T-helper 17 cell (primary cell): ENCODE measurements around the gene PTCD2. TPM values are rescaled to one million over a fixed set of nuclear protein-coding genes. Genes with fewer than 3 reads are reported as not detected.

Experiments
- ATAC-seq: fragments of 150-1000 bp; cut with Tn5 transposase; 2 replicates; pipeline ENCODE4 v1.10.0; 2021; ENCODE audit warnings: mild to moderate bottlenecking, moderate library complexity
- DNase-seq, 3 donors: peaks; one replicate each; pipeline versions ENCODE4 v3.0.0 to v3.0.0-alpha.2; 2020 to 2021
- H3K9me3 ChIP-seq: one replicate; pipeline ENCODE4 v1.7.0; 2013; ENCODE audit warnings: low read length, mild to moderate bottlenecking; ENCODE audit not compliant: control insufficient read depth, poor library complexity, severe bottlenecking
- H3K27ac Mint-ChIP-seq: one replicate; pipeline ENCODE4 v1.8.0; 2022; ENCODE audit warnings: mild to moderate bottlenecking, moderate library complexity, mixed read lengths
- H3K27me3 Mint-ChIP-seq: one replicate; pipeline ENCODE4 v1.8.0; 2022; ENCODE audit warnings: mixed read lengths
- H3K36me3 Mint-ChIP-seq: one replicate; pipeline ENCODE4 v1.8.0; 2022; ENCODE audit warnings: low read depth, mixed read lengths
- H3K4me1 Mint-ChIP-seq: one replicate; pipeline ENCODE4 v1.8.0; 2022; ENCODE audit warnings: mild to moderate bottlenecking, mixed read lengths
- H3K4me3 Mint-ChIP-seq: one replicate; pipeline ENCODE4 v1.8.0; 2022; ENCODE audit warnings: mild to moderate bottlenecking, moderate library complexity, mixed read lengths
- total RNA-seq, 4 donors: library from RNA in 2 of 4; stranded (reverse) in 2 of 4; gene quantifications; one replicate each; pipeline ENCODE4 v1.2.3 and lab custom pipeline; 2022 to 2026

PTCD2 gene
- total RNA-seq: 1 to 10 TPM; 4.0 to 5.9 TPM
- total RNA-seq (lab: John Stamatoyannopoulos, UW): 12.2 to 12.5 reads per million in 2 donors

- ATAC-seq (peak; percentile 99), DNase-seq (peak; percentile 86 to 91 (median 88))
- H3K27me3 Mint-ChIP-seq: no peaks in the 10 kb centered on the region
- peak within 1 kb of the TSS; percentile 96 for H3K4me3 Mint-ChIP-seq
- H3K27ac Mint-ChIP-seq: peak within 1 kb of the TSS; percentile 94
- no peaks in the 10 kb centered on the region for H3K9me3 ChIP-seq
- peaks cover 17% of the 10 kb centered on the region for H3K36me3 Mint-ChIP-seq
- H3K4me1 Mint-ChIP-seq: peaks cover 21% of the 10 kb centered on the region
Measured at GRCh38 chr5:72319976-72320752, at the start of gene PTCD2, which contains the start of gene MRPS27. PTCD2 (plus strand) TSS chr5:72320373; CDS start chr5:72320383, 10 bp downstream. MRPS27 (minus strand) TSS chr5:72320240; CDS start chr5:72320221, 19 bp downstream.

GRCh38 chr5:72271702-72272101 lies 48.5 kb upstream of the PTCD2 start:
- H3K36me3 Mint-ChIP-seq: peaks cover 3% of the 10 kb centered on the region
- DNase-seq: no peak
- no peaks in the 10 kb centered on the region for H3K27me3 Mint-ChIP-seq
- peaks cover 10% of the 10 kb centered on the region for H3K4me1 Mint-ChIP-seq
- H3K4me3 Mint-ChIP-seq: no peak overlapping the region
- H3K27ac Mint-ChIP-seq: no peak overlapping the region
- ATAC-seq: no peak
- no peaks in the 10 kb centered on the region for H3K9me3 ChIP-seq

- ATAC-seq: no peak
- H3K27me3 Mint-ChIP-seq: no peaks in the 10 kb centered on the region
- no peaks in the 10 kb centered on the region for H3K9me3 ChIP-seq
- H3K27ac Mint-ChIP-seq: no peak overlapping the region
- H3K4me1 Mint-ChIP-seq: peaks cover 12% of the 10 kb centered on the region
- no peak for DNase-seq
- no peak overlapping the region for H3K4me3 Mint-ChIP-seq
- H3K36me3 Mint-ChIP-seq: peaks cover 7% of the 10 kb centered on the region
Measured at GRCh38 chr5:72272398-72272797, 47.8 kb upstream of the PTCD2 start.

GRCh38 chr5:72273547-72273946 lies 46.6 kb upstream of the PTCD2 start:
- Mint-ChIP-seq H3K36me3 (peaks cover 10% of the 10 kb centered on the region), H3K4me3 (no peak overlapping the region), H3K27ac (no peak overlapping the region), H3K4me1 (peaks cover 10% of the 10 kb centered on the region), H3K27me3 (no peaks in the 10 kb centered on the region)
- DNase-seq (no peak), ATAC-seq (no peak)
- no peaks in the 10 kb centered on the region for H3K9me3 ChIP-seq

GRCh38 chr5:72276219-72276752 lies 43.9 kb upstream of the PTCD2 start:
- Mint-ChIP-seq H3K36me3 (peaks cover 14% of the 10 kb centered on the region), H3K27me3 (no peaks in the 10 kb centered on the region), H3K4me1 (peaks cover 12% of the 10 kb centered on the region), H3K4me3 (no peak overlapping the region), H3K27ac (no peak overlapping the region)
- H3K9me3 ChIP-seq: no peaks in the 10 kb centered on the region
- ATAC-seq (no peak), DNase-seq (no peak)

GRCh38 chr5:72280581-72281069 lies 39.5 kb upstream of the PTCD2 start:
- DNase-seq (no peak), ATAC-seq (no peak)
- no peaks in the 10 kb centered on the region for H3K27me3 Mint-ChIP-seq
- H3K4me3 Mint-ChIP-seq: no peak overlapping the region
- H3K4me1 Mint-ChIP-seq: peaks cover 18% of the 10 kb centered on the region
- no peaks in the 10 kb centered on the region for H3K9me3 ChIP-seq
- peaks cover 19% of the 10 kb centered on the region for H3K36me3 Mint-ChIP-seq
- peak overlapping the region; percentile 47 for H3K27ac Mint-ChIP-seq

- Mint-ChIP-seq H3K27ac (peak overlapping the region; percentile 47), H3K27me3 (no peaks in the 10 kb centered on the region), H3K4me3 (no peak overlapping the region), H3K4me1 (peaks cover 11% of the 10 kb centered on the region), H3K36me3 (peaks cover 16% of the 10 kb centered on the region)
- DNase-seq (no peak), ATAC-seq (no peak)
- no peaks in the 10 kb centered on the region for H3K9me3 ChIP-seq
Measured at GRCh38 chr5:72281430-72281763, 38.8 kb upstream of the PTCD2 start.

- no peaks in the 10 kb centered on the region for H3K9me3 ChIP-seq
- ATAC-seq (no peak), DNase-seq (no peak)
- H3K27me3 Mint-ChIP-seq: no peaks in the 10 kb centered on the region
- H3K36me3 Mint-ChIP-seq: peaks cover 15% of the 10 kb centered on the region
- peaks cover 9% of the 10 kb centered on the region for H3K4me1 Mint-ChIP-seq
- no peak overlapping the region for H3K27ac Mint-ChIP-seq
- H3K4me3 Mint-ChIP-seq: no peak overlapping the region
Measured at GRCh38 chr5:72281764-72282499, 38.2 kb upstream of the PTCD2 start.

- Mint-ChIP-seq H3K4me3 (no peak overlapping the region), H3K36me3 (peaks cover 10% of the 10 kb centered on the region), H3K27me3 (no peaks in the 10 kb centered on the region), H3K4me1 (peaks cover 8% of the 10 kb centered on the region), H3K27ac (no peak overlapping the region)
- no peaks in the 10 kb centered on the region for H3K9me3 ChIP-seq
- ATAC-seq (no peak), DNase-seq (no peak)
Measured at GRCh38 chr5:72282878-72283277, 37.3 kb upstream of the PTCD2 start.

- DNase-seq (no peak), ATAC-seq (no peak)
- H3K36me3 Mint-ChIP-seq: peaks cover 10% of the 10 kb centered on the region
- peaks cover 8% of the 10 kb centered on the region for H3K4me1 Mint-ChIP-seq
- H3K27ac Mint-ChIP-seq: no peak overlapping the region
- no peak overlapping the region for H3K4me3 Mint-ChIP-seq
- no peaks in the 10 kb centered on the region for H3K27me3 Mint-ChIP-seq
- H3K9me3 ChIP-seq: no peaks in the 10 kb centered on the region
Measured at GRCh38 chr5:72283358-72283757, 36.8 kb upstream of the PTCD2 start.

GRCh38 chr5:72284559-72285423 lies 35.4 kb upstream of the PTCD2 start:
- ATAC-seq: no peak
- Mint-ChIP-seq H3K36me3 (peaks cover 10% of the 10 kb centered on the region), H3K4me3 (no peak overlapping the region), H3K4me1 (peaks cover 10% of the 10 kb centered on the region), H3K27ac (peak overlapping the region; percentile 14), H3K27me3 (no peaks in the 10 kb centered on the region)
- DNase-seq: no peak
- H3K9me3 ChIP-seq: no peaks in the 10 kb centered on the region

- DNase-seq (no peak), ATAC-seq (no peak)
- no peak overlapping the region for H3K4me3 Mint-ChIP-seq
- H3K36me3 Mint-ChIP-seq: peaks cover 8% of the 10 kb centered on the region
- H3K27ac Mint-ChIP-seq: peak overlapping the region; percentile 14
- peaks cover 10% of the 10 kb centered on the region for H3K4me1 Mint-ChIP-seq
- H3K27me3 Mint-ChIP-seq: no peaks in the 10 kb centered on the region
- no peaks in the 10 kb centered on the region for H3K9me3 ChIP-seq
Measured at GRCh38 chr5:72285424-72285821, 34.8 kb upstream of the PTCD2 start.
